Fibroblast of lung (primary cell): Measurements from ENCODE around the gene GBA2. TPM values are rescaled to one million over a fixed set of nuclear protein-coding genes. Genes with fewer than 3 reads are reported as not detected.

ENCODE experiments used
- DNase-seq, 2 donors: peaks; one replicate each; pipeline versions ENCODE4 v3.0.0 to v3.0.0-alpha.2; 2010; ENCODE audit warnings: low read depth in 2 of 2
- H2AFZ ChIP-seq: 2 replicates; pipeline ENCODE4 v1.5.1; 2012; ENCODE audit warnings: low read length, control low read depth, inconsistent platforms
- H3K27ac ChIP-seq: 2 replicates; pipeline ENCODE4 v1.5.1; 2011; ENCODE audit warnings: low read length, control low read depth; ENCODE audit not compliant: insufficient read depth
- H3K27me3 ChIP-seq: 2 replicates; pipeline ENCODE4 v1.5.1; 2011; ENCODE audit warnings: mild to moderate bottlenecking, low read length; ENCODE audit not compliant: control insufficient read depth, insufficient read depth
- H3K36me3 ChIP-seq: 2 replicates; pipeline ENCODE4 v1.5.1; 2011; ENCODE audit warnings: low read length; ENCODE audit not compliant: control insufficient read depth, insufficient read depth
- H3K4me1 ChIP-seq: 2 replicates; pipeline ENCODE4 v1.5.1; 2011; ENCODE audit warnings: low read length; ENCODE audit not compliant: control insufficient read depth, insufficient read depth; ENCODE audit errors: extremely low read depth
- H3K4me2 ChIP-seq: 2 replicates; pipeline ENCODE4 v1.5.1; 2011; ENCODE audit warnings: low read length, control low read depth; ENCODE audit not compliant: insufficient read depth; ENCODE audit errors: extremely low read depth
- H3K4me3 ChIP-seq, 4 experiments: fragments of 200-600 bp in 1 of 4; sonication (generic) in 1 of 4; replicated peaks in 1 of 4; 2 replicates each; pipeline ENCODE4 v1.5.1; 2011 to 2016; ENCODE audit warnings: low read length in 4 of 4, low read depth in 3 of 4, mild to moderate bottlenecking in 3 of 4, control low read depth in 2 of 4, inconsistent platforms in 1 of 4, mixed read lengths in 1 of 4; ENCODE audit not compliant: insufficient read depth in 1 of 4; ENCODE audit errors: control extremely low read depth in 1 of 4
- H3K79me2 ChIP-seq: 2 replicates; pipeline ENCODE4 v1.5.1; 2012; ENCODE audit warnings: mild to moderate bottlenecking, low read length, inconsistent platforms; ENCODE audit not compliant: control insufficient read depth, insufficient read depth
- H3K9ac ChIP-seq: 2 replicates; pipeline ENCODE4 v1.5.1; 2011; ENCODE audit warnings: mild to moderate bottlenecking, low read length, control low read depth; ENCODE audit not compliant: insufficient read depth
- H3K9me3 ChIP-seq: 2 replicates; pipeline ENCODE4 v1.5.1; 2012; ENCODE audit warnings: low read depth, low read length; ENCODE audit not compliant: control insufficient read depth, insufficient read depth
- H4K20me1 ChIP-seq: 2 replicates; pipeline ENCODE4 v1.5.1; 2011; ENCODE audit warnings: low read length; ENCODE audit not compliant: control insufficient read depth, insufficient read depth; ENCODE audit errors: extremely low read depth
- EZH2 ChIP-seq: IDR thresholded peaks from 2 replicates; pipeline ENCODE4 v1.5.1; 2012; ENCODE audit warnings: low read length, control low read depth, mild to moderate bottlenecking; ENCODE audit errors: missing control alignments
- polyA plus RNA-seq, 2 donors: library from polyadenylated mRNA; depleted of rRNA in 1 of 2; stranded (reverse) in 1 of 2; unstranded in 1 of 2; fragments of >200 nt; gene quantifications; 2 replicates each; pipeline ENCODE4 v1.2.1, GENCODE V29; 2011 to 2012; ENCODE audit warnings: missing spikeins in 1 of 2
- total RNA-seq: library from RNA; depleted of rRNA; stranded (reverse); fragments of >200 nt; gene quantifications from 2 replicates; pipeline ENCODE4 v1.2.1, GENCODE V29; 2014
- TF ChIP-seq, protein P1 (sequence below), 2 donors: IDR thresholded peaks in 1 of 2; conservative IDR thresholded peaks in 1 of 2; 1 replicate in 1 of 2; 2 replicates in 1 of 2; pipeline ENCODE4 v1.5.1; 2011 to 2012; ENCODE audit warnings: low read length in 2 of 2, control low read depth in 1 of 2, inconsistent platforms in 1 of 2, low read depth in 1 of 2, mild to moderate bottlenecking in 1 of 2

GBA2 gene
- total and polyA plus RNA-seq, 2 donors (not counting 1 experiment from before 2014, with no cell fraction given) = 23.9 to 25.5 TPM

- TF ChIP-seq EZH2 = no peak
- TF ChIP-seq, protein P1, sequence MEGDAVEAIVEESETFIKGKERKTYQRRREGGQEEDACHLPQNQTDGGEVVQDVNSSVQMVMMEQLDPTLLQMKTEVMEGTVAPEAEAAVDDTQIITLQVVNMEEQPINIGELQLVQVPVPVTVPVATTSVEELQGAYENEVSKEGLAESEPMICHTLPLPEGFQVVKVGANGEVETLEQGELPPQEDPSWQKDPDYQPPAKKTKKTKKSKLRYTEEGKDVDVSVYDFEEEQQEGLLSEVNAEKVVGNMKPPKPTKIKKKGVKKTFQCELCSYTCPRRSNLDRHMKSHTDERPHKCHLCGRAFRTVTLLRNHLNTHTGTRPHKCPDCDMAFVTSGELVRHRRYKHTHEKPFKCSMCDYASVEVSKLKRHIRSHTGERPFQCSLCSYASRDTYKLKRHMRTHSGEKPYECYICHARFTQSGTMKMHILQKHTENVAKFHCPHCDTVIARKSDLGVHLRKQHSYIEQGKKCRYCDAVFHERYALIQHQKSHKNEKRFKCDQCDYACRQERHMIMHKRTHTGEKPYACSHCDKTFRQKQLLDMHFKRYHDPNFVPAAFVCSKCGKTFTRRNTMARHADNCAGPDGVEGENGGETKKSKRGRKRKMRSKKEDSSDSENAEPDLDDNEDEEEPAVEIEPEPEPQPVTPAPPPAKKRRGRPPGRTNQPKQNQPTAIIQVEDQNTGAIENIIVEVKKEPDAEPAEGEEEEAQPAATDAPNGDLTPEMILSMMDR (conservative IDR thresholded peaks at IDR 0.05 in 1 of 2, IDR thresholded peaks at IDR 0.05 in 1 of 2; ENCODE audit: low read depth in 1 of 2, low read length in 2 of 2) = no peak
- no peak for DNase-seq
- H3K27ac ChIP-seq = no peak overlapping the region
- H3K27me3 ChIP-seq = no peaks in the 10 kb centered on the region
- no peak overlapping the region for H3K4me2 ChIP-seq
- H3K9me3 ChIP-seq = no peaks in the 10 kb centered on the region
- no peak overlapping the region for H3K9ac ChIP-seq
- H3K4me3 ChIP-seq = no peak overlapping the region
- peaks cover 65% of the 10 kb centered on the region for H3K79me2 ChIP-seq
- no peak overlapping the region for H2AFZ ChIP-seq
- peaks cover 12% of the 10 kb centered on the region for H3K4me1 ChIP-seq
- no peaks in the 10 kb centered on the region for H4K20me1 ChIP-seq
- peaks cover 50% of the 10 kb centered on the region for H3K36me3 ChIP-seq
These were observed 25.1 kb downstream of the GBA2 start for GRCh38 chr9:35723908-35724307.

GRCh38 chr9:35723426-35723825 lies 25.6 kb downstream of the GBA2 start:
- no peak for DNase-seq
- no peak for TF ChIP-seq EZH2
- Histone ChIP-seq H3K4me1 (peaks cover 12% of the 10 kb centered on the region), H3K4me2 (no peak overlapping the region), H3K27ac (no peak overlapping the region), H3K27me3 (no peaks in the 10 kb centered on the region), H3K79me2 (peaks cover 61% of the 10 kb centered on the region), H3K9me3 (no peaks in the 10 kb centered on the region), H2AFZ (no peak overlapping the region), H3K36me3 (peaks cover 53% of the 10 kb centered on the region), H4K20me1 (no peaks in the 10 kb centered on the region), H3K9ac (no peak overlapping the region), H3K4me3 (no peak overlapping the region)

GRCh38 chr9:35719546-35719945 lies 29.5 kb downstream of the GBA2 start:
- H3K27ac ChIP-seq = no peak overlapping the region
- H3K9ac ChIP-seq = no peak overlapping the region
- no peaks in the 10 kb centered on the region for H3K9me3 ChIP-seq
- TF ChIP-seq, protein P1 (conservative IDR thresholded peaks at IDR 0.05 in 1 of 2, IDR thresholded peaks at IDR 0.05 in 1 of 2; ENCODE audit: low read depth in 1 of 2, low read length in 2 of 2) = no peak
- TF ChIP-seq EZH2 = no peak
- no peak overlapping the region for H3K4me2 ChIP-seq
- no peak overlapping the region for H3K4me3 ChIP-seq
- peaks cover 66% of the 10 kb centered on the region for H3K36me3 ChIP-seq
- no peaks in the 10 kb centered on the region for H3K27me3 ChIP-seq
- H4K20me1 ChIP-seq = no peaks in the 10 kb centered on the region
- H3K79me2 ChIP-seq = peaks cover 31% of the 10 kb centered on the region
- H2AFZ ChIP-seq = no peak overlapping the region
- H3K4me1 ChIP-seq = no peaks in the 10 kb centered on the region
- no peak for DNase-seq
